Measurements from ENCODE around the gene TLX2. TPM values are rescaled to one million over a fixed set of nuclear protein-coding genes. Genes with fewer than 3 reads are reported as not detected.

Gene TLX2
- total and polyA plus RNA-seq, 2 of the 13 experiments (the other 11 are each of a cell fraction or from before 2014, with no cell fraction given) = 0.05 to 0.20 TPM

GRCh38 chr2:74496997-74497776 lies 17.1 kb upstream of the TLX2 start (continued):
- TF ChIP-seq ZNF33A (CRISPR knock-in tag; IDR thresholded peaks at IDR 0.05; ENCODE audit: borderline replicate concordance) = no peak
- TF ChIP-seq, protein P1, sequence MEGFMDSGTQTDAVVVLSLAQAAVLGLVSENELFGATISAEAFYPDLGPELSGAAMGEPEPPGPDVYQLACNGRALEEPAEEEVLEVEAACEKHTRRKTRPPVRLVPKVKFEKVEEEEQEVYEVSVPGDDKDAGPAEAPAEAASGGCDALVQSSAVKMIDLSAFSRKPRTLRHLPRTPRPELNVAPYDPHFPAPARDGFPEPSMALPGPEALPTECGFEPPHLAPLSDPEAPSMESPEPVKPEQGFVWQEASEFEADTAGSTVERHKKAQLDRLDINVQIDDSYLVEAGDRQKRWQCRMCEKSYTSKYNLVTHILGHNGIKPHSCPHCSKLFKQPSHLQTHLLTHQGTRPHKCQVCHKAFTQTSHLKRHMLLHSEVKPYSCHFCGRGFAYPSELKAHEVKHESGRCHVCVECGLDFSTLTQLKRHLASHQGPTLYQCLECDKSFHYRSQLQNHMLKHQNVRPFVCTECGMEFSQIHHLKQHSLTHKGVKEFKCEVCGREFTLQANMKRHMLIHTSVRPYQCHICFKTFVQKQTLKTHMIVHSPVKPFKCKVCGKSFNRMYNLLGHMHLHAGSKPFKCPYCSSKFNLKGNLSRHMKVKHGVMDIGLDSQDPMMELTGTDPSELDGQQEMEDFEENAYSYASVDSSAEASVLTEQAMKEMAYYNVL (CRISPR knock-in tag; IDR thresholded peaks at IDR 0.05; ENCODE audit: borderline replicate concordance) = peak; percentile 66; the same call in 1 of the 2 replicates
- TF ChIP-seq SCMH1 (CRISPR knock-in tag; IDR thresholded peaks at IDR 0.05; ENCODE audit: borderline replicate concordance) = no peak
- 0 out of 2 replicates have a peak, but pooled peaks have one; percentile 6 for TF ChIP-seq ZNF121 (CRISPR knock-in tag; IDR thresholded peaks at IDR 0.05)
- 0 out of 2 replicates have a peak, but pooled peaks have one; percentile 35 for TF ChIP-seq KAT7 (CRISPR knock-in tag; IDR thresholded peaks at IDR 0.05; ENCODE audit: borderline replicate concordance)
- TF ChIP-seq NFIC (IDR thresholded peaks at IDR 0.05; ENCODE audit: low read length) = peak; percentile 95
- peak; percentile 62 for TF ChIP-seq DPF2 (CRISPR knock-in tag; IDR thresholded peaks at IDR 0.05; ENCODE audit: borderline replicate concordance, low read depth)
- peak; percentile 100 for TF ChIP-seq LCORL (IDR thresholded peaks at IDR 0.05)
- peak; percentile 67; the same call in 1 of the 2 replicates for TF ChIP-seq LCORL (CRISPR knock-in tag; IDR thresholded peaks at IDR 0.05)
- TF ChIP-seq GATAD1 (CRISPR knock-in tag; IDR thresholded peaks at IDR 0.05) = peak; percentile 21; the same call in 1 of the 2 replicates
- peak; percentile 51; the same call in 1 of the 2 replicates for TF ChIP-seq RCOR2 (CRISPR knock-in tag; IDR thresholded peaks at IDR 0.05)
- 0 out of 2 replicates have a peak, but pooled peaks have one; percentile 30 for TF ChIP-seq ZNF570 (CRISPR knock-in tag; IDR thresholded peaks at IDR 0.05; ENCODE audit: borderline replicate concordance)
- TF ChIP-seq, protein P2, sequence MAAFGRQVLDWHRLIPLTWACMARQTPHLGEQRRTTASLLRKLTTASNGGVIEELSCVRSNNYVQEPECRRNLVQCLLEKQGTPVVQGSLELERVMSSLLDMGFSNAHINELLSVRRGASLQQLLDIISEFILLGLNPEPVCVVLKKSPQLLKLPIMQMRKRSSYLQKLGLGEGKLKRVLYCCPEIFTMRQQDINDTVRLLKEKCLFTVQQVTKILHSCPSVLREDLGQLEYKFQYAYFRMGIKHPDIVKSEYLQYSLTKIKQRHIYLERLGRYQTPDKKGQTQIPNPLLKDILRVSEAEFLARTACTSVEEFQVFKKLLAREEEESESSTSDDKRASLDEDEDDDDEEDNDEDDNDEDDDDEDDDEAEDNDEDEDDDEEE (CRISPR knock-in tag; IDR thresholded peaks at IDR 0.05) = peak; percentile 54; the same call in 1 of the 2 replicates
- TF ChIP-seq KDM6A (CRISPR knock-in tag; IDR thresholded peaks at IDR 0.05; ENCODE audit: low read depth) = no peak
- TF ChIP-seq MAZ (IDR thresholded peaks at IDR 0.05; ENCODE audit: borderline replicate concordance, low read depth, low read length) = no peak
- TF ChIP-seq MAZ (CRISPR knock-in tag; IDR thresholded peaks at IDR 0.05; ENCODE audit: low read depth) = no peak; the same call in 1 of the 2 replicates
- no peak for TF ChIP-seq DZIP1 (CRISPR knock-in tag; IDR thresholded peaks at IDR 0.05)
- no peak; the same call in 1 of the 2 replicates for TF ChIP-seq ZNF543 (CRISPR knock-in tag; IDR thresholded peaks at IDR 0.05)
- no peak for TF ChIP-seq RNF2 (conservative IDR thresholded peaks at IDR 0.05; ENCODE audit: low read depth)
- TF ChIP-seq ARNTL (CRISPR knock-in tag; IDR thresholded peaks at IDR 0.05) = no peak; the same call in 1 of the 2 replicates
- TF ChIP-seq ZNF775 (CRISPR knock-in tag; IDR thresholded peaks at IDR 0.05; ENCODE audit: borderline replicate concordance) = no peak
- peak; percentile 55; the same call in 1 of the 2 replicates for TF ChIP-seq PHF21A (CRISPR knock-in tag; IDR thresholded peaks at IDR 0.05)
- peak; percentile 75 for TF ChIP-seq PPARG (CRISPR knock-in tag; conservative IDR thresholded peaks at IDR 0.05)
- TF ChIP-seq ATF4 (CRISPR knock-in tag; IDR thresholded peaks at IDR 0.05) = peak in 1 of 2 experiments; percentile 68; a peak in 1 of 4 replicates

Data from HepG2 (cell line).